ENCODE measurements around the gene CSTB.

GRCh38 chr21:43824333-43825241 lies 48.5 kb upstream of the CSTB start:
- TF ChIP-seq CTCF (IDR thresholded peaks at IDR 0.05), result no peak
- no peak for TF ChIP-seq POLR2AphosphoS5 (IDR thresholded peaks at IDR 0.05)
- no peak for TF ChIP-seq POLR2A (IDR thresholded peaks at IDR 0.05)
- no peak for TF ChIP-seq EP300 (IDR thresholded peaks at IDR 0.05)

Measured in stomach (tissue), 4 donors.